T-cell (primary cell): ENCODE measurements around the gene LYRM4. TPM values are rescaled to one million over a fixed set of nuclear protein-coding genes. Genes with fewer than 3 reads are reported as not detected.

ENCODE experiments used
- ATAC-seq, 4 experiments: fragments of 200-7000 bp in 3 of 4; fragments of 150-1000 bp in 1 of 4; cut with Tn5 transposase; replicated peaks in 1 of 4; 1 replicate in 3 of 4; 2 replicates in 1 of 4; pipeline ENCODE4 v1.10.0; 2021; ENCODE audit warnings: moderate library complexity in 3 of 4, mild to moderate bottlenecking in 2 of 4, moderate number of reproducible peaks in 1 of 4
- CTCF ChIA-PET, 2 donors: fragments of 300-600 bp; sonication (Branson Sonifier 250); formaldehyde crosslinking; loops; one replicate each; lab custom pipeline; 2022; ENCODE audit warnings: antibody characterized with exemption in 2 of 2; lab: Charles Lee
- POLR2A ChIA-PET, 2 donors: fragments of 300-600 bp; sonication (Branson Sonifier 250); formaldehyde crosslinking; loops; one replicate each; lab custom pipeline; 2022; ENCODE audit warnings: antibody characterized with exemption in 2 of 2; lab: Charles Lee
- DNase-seq, 35 experiments: peaks; one replicate each; pipeline versions ENCODE4 v3.0.0 to v3.0.0-alpha.2; 2013 to 2023
- H3K27ac ChIP-seq: one replicate; pipeline ENCODE4 v1.5.1; 2013; ENCODE audit warnings: low read length
- H3K27me3 ChIP-seq, 2 experiments: replicated peaks in 1 of 2; 1 replicate in 1 of 2; 2 replicates in 1 of 2; pipeline versions ENCODE4 v1.6.1 to v1.7.0; 2013; ENCODE audit warnings: low read length in 1 of 2, mixed read lengths in 1 of 2; ENCODE audit not compliant: control insufficient read depth in 2 of 2, insufficient read depth in 2 of 2; ENCODE audit errors: extremely low read depth in 1 of 2
- H3K36me3 ChIP-seq, 2 donors: 1 replicate in 1 of 2; 2 replicates in 1 of 2; pipeline versions ENCODE4 v1.6.1 to v1.7.0; 2013; ENCODE audit warnings: low read length in 1 of 2; ENCODE audit not compliant: control insufficient read depth in 2 of 2, insufficient read depth in 1 of 2; ENCODE audit errors: extremely low read depth in 1 of 2
- H3K4me1 ChIP-seq, 2 experiments: 1 replicate in 1 of 2; 2 replicates in 1 of 2; pipeline versions ENCODE4 v1.6.1 to v1.7.0; 2013; ENCODE audit warnings: low read length in 2 of 2, mixed read lengths in 1 of 2; ENCODE audit not compliant: insufficient read depth in 2 of 2, control insufficient read depth in 1 of 2; ENCODE audit errors: extremely low read depth in 1 of 2
- H3K4me3 ChIP-seq, 2 donors: 1 replicate in 1 of 2; 2 replicates in 1 of 2; pipeline versions ENCODE4 v1.5.1 to v1.7.0; 2013; ENCODE audit warnings: mild to moderate bottlenecking in 2 of 2, low read length in 1 of 2, moderate library complexity in 1 of 2; ENCODE audit not compliant: control insufficient read depth in 1 of 2; ENCODE audit errors: extremely low read depth in 1 of 2
- H3K9me3 ChIP-seq: 2 replicates; pipeline ENCODE4 v1.7.0; 2013
- H3K27ac Mint-ChIP-seq, 2 donors: one replicate each; pipeline ENCODE4 v1.8.0; 2020 to 2021; ENCODE audit warnings: mild to moderate bottlenecking in 2 of 2, mixed read lengths in 2 of 2
- H3K27me3 Mint-ChIP-seq, 2 donors: one replicate each; pipeline ENCODE4 v1.8.0; 2021 to 2022; ENCODE audit warnings: mixed read lengths in 2 of 2
- H3K36me3 Mint-ChIP-seq: one replicate; pipeline ENCODE4 v1.8.0; 2021; ENCODE audit warnings: mixed read lengths
- H3K4me1 Mint-ChIP-seq, 3 donors: one replicate each; pipeline ENCODE4 v1.8.0; 2020 to 2022; ENCODE audit warnings: mixed read lengths in 3 of 3, mild to moderate bottlenecking in 1 of 3
- H3K4me3 Mint-ChIP-seq, 3 donors: one replicate each; pipeline ENCODE4 v1.8.0; 2020 to 2022; ENCODE audit warnings: mild to moderate bottlenecking in 3 of 3, mixed read lengths in 3 of 3, moderate library complexity in 3 of 3
- H3K9me3 Mint-ChIP-seq, 3 donors: one replicate each; pipeline ENCODE4 v1.8.0; 2020 to 2022; ENCODE audit warnings: mixed read lengths in 3 of 3
- WGBS: methylation state at CpG from one replicate; pipeline ENCODE4 v1.1.5; 2013; ENCODE audit warnings: missing lambda C conversion rate; ENCODE audit not compliant: insufficient coverage; 5-methylcytosine and 5-hydroxymethylcytosine counted together
- total RNA-seq, 35 experiments: library from RNA in 6 of 35; stranded (reverse) in 6 of 35; fragments of 120-200 nt in 1 of 35; gene quantifications; one replicate each; pipeline versions ENCODE4 v1.2.1 to v1.2.4 and lab custom pipeline; 2013 to 2026

The LYRM4 gene
- total RNA-seq, 5 donors from 2014 or later (not counting 1 experiment from before 2014, with no cell fraction given), result 17.7 to 25.6 (median 20.4) TPM

GRCh38 chr6:5172897-5173474 is 87.8 kb downstream of the LYRM4 start:
- Histone ChIP-seq H3K27me3 (no peaks in the 10 kb centered on the region), H3K4me1 (peaks cover 30 to 47% of the 10 kb centered on the region in 2 experiments), H3K9me3 (no peaks in the 10 kb centered on the region), H3K36me3 (no peaks in the 10 kb centered on the region), H3K4me3 (no peak overlapping the region), H3K27ac (no peak overlapping the region)
- Mint-ChIP-seq H3K27me3 (no peaks in the 10 kb centered on the region), H3K4me1 (peaks cover 47 to 61% (median 50%) of the 10 kb centered on the region in 3 donors), H3K27ac (peak overlapping the region; percentile 85 to 90), H3K9me3 (no peaks in the 10 kb centered on the region), H3K36me3 (no peaks in the 10 kb centered on the region), H3K4me3 (no peak overlapping the region)
- DNase-seq, result no peak
- ChIA-PET CTCF (no interaction called here), POLR2A (no interaction called here)
- 88% methylated on average over 1 of the region's 4 CpGs for WGBS
- no peak for ATAC-seq

GRCh38 chr6:5172041-5172653 is 88.6 kb downstream of the LYRM4 start:
- Mint-ChIP-seq H3K4me1 (peaks cover 39 to 60% (median 42%) of the 10 kb centered on the region in 3 donors), H3K27ac (peak overlapping the region in 1 of 2 donors; percentile 26), H3K36me3 (no peaks in the 10 kb centered on the region), H3K9me3 (no peaks in the 10 kb centered on the region), H3K27me3 (no peaks in the 10 kb centered on the region), H3K4me3 (no peak overlapping the region)
- ChIA-PET POLR2A (interaction anchor here in 1 of 2 donors (0.7 kb wide), 1 partner anchor 38 kb away, joined by 3 read pairs; no protein-coding TSS in a partner anchor), CTCF (no interaction called here)
- no peak overlapping the region for H3K27ac ChIP-seq
- H3K36me3 ChIP-seq, result no peaks in the 10 kb centered on the region
- H3K4me1 ChIP-seq, result peaks cover 27 to 39% of the 10 kb centered on the region in 2 experiments
- ATAC-seq (no peak), DNase-seq (no peak)
- 91% methylated on average over 11 of the region's 14 CpGs for WGBS
- H3K27me3 ChIP-seq, result no peaks in the 10 kb centered on the region
- H3K9me3 ChIP-seq, result no peaks in the 10 kb centered on the region
- no peak overlapping the region for H3K4me3 ChIP-seq

- no peak overlapping the region for H3K27ac Mint-ChIP-seq
- H3K27me3 Mint-ChIP-seq, result no peaks in the 10 kb centered on the region
- H3K4me3 Mint-ChIP-seq, result no peak overlapping the region
- peaks cover 0 to 14% (median 4%) of the 10 kb centered on the region in 3 donors for H3K4me1 Mint-ChIP-seq
- ATAC-seq (no peak), DNase-seq (no peak)
- ChIA-PET POLR2A (no interaction called here), CTCF (no interaction called here)
- no peaks in the 10 kb centered on the region for H3K9me3 Mint-ChIP-seq
- Histone ChIP-seq H3K4me3 (no peak overlapping the region), H3K36me3 (no peaks in the 10 kb centered on the region), H3K9me3 (no peaks in the 10 kb centered on the region), H3K4me1 (no peaks in the 10 kb centered on the region), H3K27ac (no peak overlapping the region), H3K27me3 (no peaks in the 10 kb centered on the region)
- WGBS, result 100% methylated on average over 1 of the region's 4 CpGs
- no peaks in the 10 kb centered on the region for H3K36me3 Mint-ChIP-seq
These were observed 93.2 kb downstream of the LYRM4 start for GRCh38 chr6:5167501-5167900.

GRCh38 chr6:5164092-5164491 is 96.7 kb downstream of the LYRM4 start:
- POLR2A ChIA-PET, result no interaction called here
- CTCF ChIA-PET, result no interaction called here
- Histone ChIP-seq H3K4me1 (no peaks in the 10 kb centered on the region), H3K27me3 (no peaks in the 10 kb centered on the region), H3K9me3 (no peaks in the 10 kb centered on the region), H3K4me3 (no peak overlapping the region), H3K36me3 (no peaks in the 10 kb centered on the region), H3K27ac (no peak overlapping the region)
- no peak for ATAC-seq
- Mint-ChIP-seq H3K4me1 (peaks cover 0 to 12% (median 4%) of the 10 kb centered on the region in 3 donors), H3K9me3 (no peaks in the 10 kb centered on the region), H3K27ac (no peak overlapping the region), H3K4me3 (no peak overlapping the region), H3K36me3 (no peaks in the 10 kb centered on the region), H3K27me3 (no peaks in the 10 kb centered on the region)
- DNase-seq, result no peak

- no peaks in the 10 kb centered on the region for H3K36me3 ChIP-seq
- H3K27ac ChIP-seq, result no peak overlapping the region
- ChIA-PET POLR2A (interaction anchor here in 1 of 2 donors (0.7 kb wide), 1 partner anchor 103 kb away, joined by 4 read pairs; no protein-coding TSS in a partner anchor), CTCF (interaction anchor here in 1 of 2 donors (0.7 kb wide), 1 partner anchor 10 kb away, joined by 5 read pairs; no protein-coding TSS in a partner anchor)
- no peak overlapping the region for H3K4me3 ChIP-seq
- DNase-seq (no peak), ATAC-seq (no peak)
- no CpG with 5 or more reads among the region's 6 CpGs for WGBS
- H3K27me3 ChIP-seq, result no peaks in the 10 kb centered on the region
- no peaks in the 10 kb centered on the region for H3K36me3 Mint-ChIP-seq
- peaks cover 0 to 10% (median 4%) of the 10 kb centered on the region in 3 donors for H3K4me1 Mint-ChIP-seq
- H3K27me3 Mint-ChIP-seq, result no peaks in the 10 kb centered on the region
- no peak overlapping the region for H3K4me3 Mint-ChIP-seq
- H3K27ac Mint-ChIP-seq, result no peak overlapping the region
- no peaks in the 10 kb centered on the region for H3K9me3 ChIP-seq
- H3K4me1 ChIP-seq, result no peaks in the 10 kb centered on the region
- H3K9me3 Mint-ChIP-seq, result no peaks in the 10 kb centered on the region
These were observed 97.5 kb downstream of the LYRM4 start for GRCh38 chr6:5163247-5163646.

- H3K36me3 ChIP-seq, result no peaks in the 10 kb centered on the region
- no peaks in the 10 kb centered on the region for H3K9me3 ChIP-seq
- H3K27ac Mint-ChIP-seq, result no peak overlapping the region
- no peaks in the 10 kb centered on the region for H3K27me3 Mint-ChIP-seq
- no peak for ATAC-seq
- H3K4me3 Mint-ChIP-seq, result no peak overlapping the region
- H3K36me3 Mint-ChIP-seq, result no peaks in the 10 kb centered on the region
- H3K27ac ChIP-seq, result no peak overlapping the region
- POLR2A ChIA-PET, result no interaction called here
- CTCF ChIA-PET, result no interaction called here
- no peaks in the 10 kb centered on the region for H3K4me1 ChIP-seq
- H3K27me3 ChIP-seq, result no peaks in the 10 kb centered on the region
- no peak overlapping the region for H3K4me3 ChIP-seq
- WGBS, result 97% methylated on average over 4 of the region's 5 CpGs
- no peaks in the 10 kb centered on the region for H3K9me3 Mint-ChIP-seq
- H3K4me1 Mint-ChIP-seq, result peaks cover 0 to 5% (median 4%) of the 10 kb centered on the region in 3 donors
- DNase-seq, result no peak
These were observed 98.4 kb downstream of the LYRM4 start for GRCh38 chr6:5162355-5162754.
